NCI-H1048 (cell line): ENCODE measurements around the gene CACNA1D.
"Not testable (repeated sequence)": the region's sequence is repeated elsewhere in the genome, so short reads cannot be mapped to it uniquely, and the experiment has no call there.

Experiments used
- DNase-seq: peaks from one replicate; lab custom pipeline; 2025; lab: John Stamatoyannopoulos, UW

Gene CACNA1D

DNA sequence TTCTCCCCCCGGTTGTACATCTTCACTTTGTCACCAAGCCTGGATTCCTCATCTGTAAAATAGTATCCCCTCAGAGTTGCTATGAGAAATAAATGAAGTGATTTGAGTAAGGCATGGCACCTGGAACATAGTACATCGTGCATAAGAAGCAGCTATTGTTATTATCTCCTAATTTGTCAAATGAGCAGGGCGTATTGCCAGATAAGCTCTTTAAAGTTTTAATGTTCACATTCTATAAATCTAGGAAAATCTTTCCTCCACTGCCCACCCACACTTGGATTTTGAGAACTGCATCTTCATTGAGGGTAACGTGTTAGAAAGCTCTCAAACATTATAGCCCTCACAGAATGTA is 32.3 kb downstream of the CACNA1D start:
- no peak for DNase-seq

DNA sequence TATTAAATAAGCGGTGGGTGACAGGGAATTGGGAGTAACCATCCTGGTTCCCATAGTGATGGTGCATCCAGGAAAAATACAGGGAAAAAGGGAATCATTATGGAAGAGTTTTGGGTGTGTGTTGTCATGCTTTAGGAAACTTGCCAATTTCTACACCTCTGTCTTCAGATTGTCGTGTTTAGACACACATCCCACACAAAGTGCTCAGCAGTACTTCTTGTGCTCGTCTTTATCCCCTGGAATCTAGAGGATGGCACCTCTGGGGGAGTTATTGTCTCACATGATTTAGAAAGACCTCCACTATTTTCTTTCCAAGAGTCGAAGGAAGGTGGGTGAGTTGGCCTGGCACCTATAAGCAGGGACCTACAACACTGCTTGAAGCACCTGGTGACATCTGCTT is 35.8 kb downstream of the CACNA1D start:
- no peak for DNase-seq

DNA sequence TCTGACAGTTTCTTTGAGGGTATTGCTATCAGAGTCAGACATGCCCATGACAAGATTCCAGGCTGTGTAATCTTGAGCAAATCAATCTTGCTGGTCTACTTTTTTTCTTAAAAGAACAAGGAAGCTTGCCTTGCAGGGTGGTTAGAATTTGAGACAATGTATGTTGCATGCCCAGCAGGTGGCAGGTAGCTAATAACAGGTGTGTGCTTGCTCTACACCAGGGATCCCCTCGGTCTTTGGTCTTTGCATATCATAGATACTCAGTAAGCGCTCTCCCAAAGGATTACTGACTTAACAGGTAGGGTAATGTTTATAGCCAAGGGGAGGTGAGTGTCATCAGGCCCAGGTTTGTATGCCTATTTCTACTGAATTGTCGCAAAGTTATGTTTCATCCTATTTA is 37.3 kb downstream of the CACNA1D start:
- DNase-seq, result no peak

DNA sequence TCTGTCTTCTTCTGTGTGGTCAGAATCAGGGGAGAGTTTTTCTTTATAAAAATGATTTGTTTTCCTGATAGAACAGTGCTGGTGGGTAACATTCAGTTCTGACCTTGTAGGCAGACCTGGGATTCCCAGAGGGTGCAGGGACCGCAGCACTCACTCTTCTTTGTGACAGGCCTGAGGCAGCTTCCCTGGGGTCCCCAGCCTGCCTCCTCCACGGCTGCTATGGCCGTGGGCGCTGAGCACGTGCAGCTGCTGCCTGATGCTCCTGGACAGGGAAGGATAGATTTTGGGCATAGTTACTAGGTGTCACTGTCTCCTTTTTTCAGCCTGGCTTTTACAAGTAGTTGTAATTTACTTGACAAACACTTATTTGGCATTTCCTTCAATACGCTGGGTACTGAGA is 39.1 kb downstream of the CACNA1D start:
- DNase-seq, result no peak

DNA sequence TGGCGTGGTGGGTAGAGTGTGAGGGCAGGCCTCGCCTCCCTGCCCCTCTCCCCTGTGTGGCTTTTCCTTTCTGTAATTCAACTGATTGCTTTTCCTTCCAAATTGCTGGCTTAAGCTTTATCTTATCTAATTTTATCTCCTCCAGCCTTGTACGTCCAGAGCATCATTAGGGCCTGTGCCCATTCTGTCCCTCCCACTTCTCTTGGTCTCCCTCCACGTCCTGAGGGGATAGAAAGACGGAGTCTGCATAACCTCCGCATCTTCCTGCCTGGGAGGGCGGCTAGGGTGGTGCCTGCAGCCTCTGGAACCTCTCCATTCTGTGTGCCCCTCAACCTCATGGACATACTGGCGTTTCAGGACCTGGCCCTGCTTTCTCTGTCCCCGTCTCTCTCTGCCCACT is 39.8 kb downstream of the CACNA1D start:
- DNase-seq, result no peak

DNA sequence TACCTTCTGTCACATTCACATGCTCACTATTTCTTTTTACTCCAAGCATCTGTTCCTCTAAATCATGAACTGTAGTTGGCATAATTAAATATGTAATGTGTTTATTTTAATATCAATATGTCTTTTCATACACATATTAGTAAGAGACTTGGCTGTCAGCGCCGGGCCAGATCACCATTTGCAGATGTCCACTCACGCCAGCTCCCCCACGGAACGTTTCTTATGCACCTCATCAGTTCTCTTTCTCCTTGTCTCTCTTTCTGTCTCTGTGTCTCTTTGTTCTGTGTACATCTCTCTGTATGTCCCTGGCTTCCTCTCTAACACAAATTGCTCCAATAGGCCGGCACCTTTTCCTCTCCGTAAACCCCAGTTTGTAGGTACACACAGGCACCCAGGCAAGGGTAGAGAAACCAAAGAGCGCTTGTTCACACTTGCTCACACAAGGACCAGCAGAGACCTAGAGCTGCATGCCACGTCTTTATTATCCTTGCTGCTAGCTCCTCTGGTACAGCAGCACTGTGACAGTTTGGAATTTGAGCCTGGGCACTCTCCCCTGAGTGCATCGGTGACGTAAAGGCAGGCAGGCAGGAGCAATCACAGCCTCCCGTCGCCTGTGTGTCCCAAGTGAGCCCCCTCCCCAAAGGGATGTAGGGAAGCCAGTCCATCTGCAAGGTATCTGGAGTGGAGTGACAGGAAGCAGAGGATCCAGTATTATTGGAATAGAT is 40.4 kb downstream of the CACNA1D start:
- DNase-seq, result no peak

DNA sequence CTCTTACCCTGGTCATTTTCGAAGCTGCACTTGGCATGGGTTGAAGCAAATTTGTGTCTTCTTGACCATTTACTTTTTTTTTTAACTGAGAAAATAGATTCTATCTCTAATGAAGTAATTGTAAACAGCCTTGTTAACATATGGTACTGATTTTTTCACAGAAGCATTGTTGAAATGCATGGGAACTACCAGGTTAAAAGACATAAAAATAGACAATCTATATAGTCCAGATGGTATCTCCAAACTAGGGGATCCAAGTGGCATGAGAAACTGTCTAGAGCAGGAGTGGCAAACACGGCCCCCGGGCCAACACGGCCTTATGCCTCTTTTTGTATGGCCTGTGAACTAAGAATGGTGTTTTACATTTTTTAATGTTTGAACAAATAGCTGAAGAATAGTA is 41.9 kb downstream of the CACNA1D start:
- no peak for DNase-seq

DNA sequence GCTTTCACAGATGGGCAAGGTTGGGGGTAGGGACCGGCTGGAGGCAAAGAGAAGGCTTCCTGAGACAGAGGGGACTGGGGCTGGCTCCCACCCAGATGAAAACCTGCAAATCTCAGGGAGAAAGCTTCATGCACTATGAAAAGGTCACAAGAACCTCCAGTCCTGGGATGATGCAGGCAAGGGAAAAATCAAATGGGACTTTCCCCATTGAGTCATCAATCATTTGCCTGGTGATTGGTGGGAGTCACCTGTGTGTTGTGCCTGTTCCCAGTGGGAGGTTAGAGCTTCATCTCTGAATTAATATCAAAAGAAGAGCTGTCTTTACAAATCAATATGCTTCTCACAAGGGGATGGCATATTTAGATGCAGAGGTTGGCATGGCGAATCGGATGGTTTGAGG is 49.9 kb downstream of the CACNA1D start:
- no peak for DNase-seq

DNA sequence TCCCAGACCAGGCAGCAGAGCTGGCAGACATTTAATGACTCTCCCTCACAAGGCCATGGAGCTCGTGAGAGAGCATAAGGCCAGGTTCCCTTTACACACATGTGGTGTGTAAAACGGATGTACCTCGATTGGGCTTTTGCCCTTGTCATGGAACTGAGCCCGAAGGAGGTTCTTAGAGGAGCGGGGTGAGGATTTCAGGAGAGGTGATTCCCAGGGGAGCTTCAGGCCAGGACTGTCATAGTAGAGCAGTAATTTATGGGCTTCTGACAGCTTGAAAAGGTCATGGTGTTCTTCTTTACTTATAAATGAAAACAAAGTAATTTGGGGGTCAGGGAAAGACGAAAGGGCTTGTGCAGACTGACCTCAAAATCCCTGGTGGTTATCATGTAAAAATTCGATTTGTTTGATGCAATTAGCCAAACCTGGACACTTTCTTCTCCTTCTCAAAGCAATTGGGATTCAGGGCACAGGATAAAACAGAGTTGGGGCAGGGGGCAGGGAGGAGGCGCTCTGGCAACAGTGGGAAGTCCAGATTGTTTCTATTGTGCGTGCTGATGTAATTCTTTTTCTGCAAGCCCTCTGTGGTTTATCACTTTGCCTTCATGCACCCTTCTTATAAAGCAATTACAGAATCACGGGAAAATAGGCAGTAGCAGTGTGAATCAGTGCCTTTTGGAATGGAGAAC is 51.0 kb downstream of the CACNA1D start:
- DNase-seq, result no peak

DNA sequence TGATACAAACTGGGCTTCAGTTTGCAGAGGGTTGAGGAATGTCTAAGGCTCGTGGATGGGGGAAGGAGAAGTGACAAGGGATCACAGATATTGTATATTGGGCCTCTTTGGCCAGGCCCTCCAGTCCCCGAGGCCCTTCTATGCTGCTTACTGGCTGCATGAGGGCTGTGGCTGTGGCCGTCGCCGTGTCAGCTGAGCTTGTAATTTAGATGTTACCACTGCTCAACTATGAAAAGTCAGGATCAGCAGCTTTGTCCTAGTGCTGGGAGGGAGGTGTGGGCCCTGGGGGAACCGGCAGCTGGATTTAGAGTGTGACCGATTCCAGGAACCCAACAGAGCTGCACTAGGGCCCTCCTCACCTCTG is 51.6 kb downstream of the CACNA1D start:
- no peak for DNase-seq

DNA sequence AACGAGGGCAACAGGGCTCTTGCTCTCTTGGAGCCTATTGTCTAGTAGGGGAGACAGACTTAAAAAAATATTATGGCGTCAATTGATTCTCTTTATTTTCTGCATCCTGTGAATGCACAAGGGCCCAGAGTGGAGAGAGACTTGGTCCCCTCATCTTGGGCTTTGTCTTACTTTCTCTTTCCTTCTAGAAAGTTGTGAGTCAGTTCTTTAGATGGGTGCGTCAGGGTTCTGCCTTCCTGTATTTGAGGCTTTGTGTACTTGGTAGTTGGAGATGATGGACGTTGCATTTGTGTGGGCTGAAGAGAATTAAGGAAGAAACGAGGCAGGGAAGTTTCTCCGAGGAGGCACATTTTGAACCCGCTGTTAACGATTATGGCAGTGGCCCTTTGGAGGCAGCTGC is 52.9 kb downstream of the CACNA1D start:
- no peak for DNase-seq

DNA sequence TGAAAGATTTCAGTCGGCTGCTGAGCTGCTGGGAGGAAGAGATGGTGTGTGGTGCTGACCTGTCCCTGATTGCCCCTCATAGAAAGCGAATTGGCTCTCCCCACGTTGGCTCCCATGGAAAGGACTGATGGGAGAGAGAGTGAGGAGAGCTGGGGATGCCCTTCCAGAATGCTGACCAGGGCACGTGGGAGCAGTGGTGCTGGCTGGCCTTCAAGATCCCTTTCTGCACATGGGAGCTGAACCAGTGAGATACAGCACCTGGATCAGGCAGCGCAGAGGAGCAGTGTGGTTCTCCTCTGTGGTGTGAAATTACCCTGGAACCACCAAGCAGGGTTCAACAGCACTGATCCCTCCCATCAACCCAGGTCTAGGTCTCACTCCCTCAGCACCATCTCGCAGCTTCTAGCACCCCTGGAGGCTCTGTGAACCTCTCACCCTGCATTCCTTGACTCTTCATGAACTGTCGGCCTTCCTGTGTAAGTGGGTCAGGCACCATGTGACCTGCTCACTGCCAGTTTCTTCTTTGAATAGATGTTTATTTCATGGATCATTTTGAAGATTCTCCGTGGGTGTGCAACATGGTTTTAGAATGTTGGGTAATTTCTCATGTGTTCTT is 55.7 kb downstream of the CACNA1D start:
- DNase-seq, result no peak

DNA sequence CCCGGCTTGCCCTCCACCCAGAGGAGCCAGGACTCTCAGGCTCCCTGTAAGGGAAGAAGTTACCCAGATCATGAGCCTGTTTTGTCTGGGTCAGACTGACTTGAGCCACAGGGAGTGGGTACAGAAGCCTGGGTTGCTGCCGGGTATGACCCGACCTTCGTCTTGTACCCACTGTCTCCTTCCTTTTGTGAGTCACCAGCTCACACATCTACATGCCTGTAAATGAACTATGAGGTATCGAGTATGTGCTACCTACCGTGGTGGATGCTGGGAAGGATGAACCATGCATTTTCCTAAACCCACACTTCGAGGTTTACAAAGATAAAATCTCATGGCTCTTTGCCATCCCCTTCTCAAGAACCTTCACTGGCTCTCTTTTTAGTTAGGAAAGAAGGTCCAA is 56.9 kb downstream of the CACNA1D start:
- DNase-seq, result no peak

DNA sequence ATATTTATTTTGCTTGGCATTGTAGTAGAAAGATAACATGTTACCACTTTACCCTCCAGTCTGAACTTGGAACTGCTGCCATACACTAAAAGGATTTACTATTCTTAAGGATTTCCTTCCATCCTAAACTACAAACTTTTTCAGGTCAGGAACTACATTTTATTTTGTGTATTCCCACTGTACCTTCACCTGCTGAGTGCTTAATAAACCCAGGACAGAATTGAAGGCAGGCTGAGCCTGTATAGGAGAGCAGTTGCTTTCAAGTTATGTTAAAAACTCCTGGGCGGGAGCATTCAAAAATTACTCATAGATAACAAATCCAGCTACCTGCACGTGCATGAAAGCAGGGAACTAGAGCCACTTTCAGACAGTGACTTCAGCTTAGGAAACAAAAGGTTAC is 58.3 kb downstream of the CACNA1D start:
- no peak for DNase-seq

DNA sequence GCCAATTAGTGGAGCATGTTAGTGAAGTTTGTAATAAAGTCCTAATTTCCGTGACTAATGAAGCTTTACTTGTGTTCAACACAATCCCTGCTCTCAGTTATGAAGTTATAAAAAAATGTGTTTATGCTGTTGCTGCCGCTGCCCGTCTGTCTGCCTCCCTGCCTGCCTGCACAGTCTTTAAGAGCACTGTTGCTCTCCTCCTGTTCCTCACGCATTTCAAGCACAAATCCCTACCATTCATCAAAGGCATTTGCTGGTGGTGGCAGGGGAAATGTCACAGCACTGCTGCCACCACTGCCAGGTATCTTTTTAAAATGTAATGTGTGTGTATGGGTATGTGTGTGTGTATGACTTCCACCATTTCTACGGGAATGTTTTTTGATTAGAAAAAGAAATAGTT is 58.8 kb downstream of the CACNA1D start:
- DNase-seq, result no peak

DNA sequence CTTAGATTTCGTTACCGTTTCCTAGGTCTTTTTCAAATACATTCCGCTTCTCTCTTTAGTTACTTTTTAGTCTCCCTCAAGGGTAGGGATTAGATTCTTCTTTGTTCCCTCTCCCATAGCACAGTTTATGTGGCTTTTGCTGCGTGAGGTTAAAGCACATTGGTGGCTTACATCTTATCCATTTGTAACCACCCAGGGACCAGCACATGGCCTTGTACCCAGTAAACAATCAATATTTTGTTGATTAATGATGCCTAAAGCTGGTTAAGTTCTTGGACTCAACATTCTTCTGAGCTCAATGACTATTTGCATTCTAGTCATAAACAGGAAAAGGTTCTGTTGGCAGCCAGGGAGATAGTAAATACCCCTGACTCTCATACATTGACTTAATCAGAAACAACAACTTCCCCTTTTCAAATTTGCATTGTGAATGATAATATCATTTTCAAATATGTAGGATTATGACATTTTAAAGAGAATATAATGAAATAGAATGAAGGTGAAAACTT is 60.2 kb downstream of the CACNA1D start:
- DNase-seq, result no peak

DNA sequence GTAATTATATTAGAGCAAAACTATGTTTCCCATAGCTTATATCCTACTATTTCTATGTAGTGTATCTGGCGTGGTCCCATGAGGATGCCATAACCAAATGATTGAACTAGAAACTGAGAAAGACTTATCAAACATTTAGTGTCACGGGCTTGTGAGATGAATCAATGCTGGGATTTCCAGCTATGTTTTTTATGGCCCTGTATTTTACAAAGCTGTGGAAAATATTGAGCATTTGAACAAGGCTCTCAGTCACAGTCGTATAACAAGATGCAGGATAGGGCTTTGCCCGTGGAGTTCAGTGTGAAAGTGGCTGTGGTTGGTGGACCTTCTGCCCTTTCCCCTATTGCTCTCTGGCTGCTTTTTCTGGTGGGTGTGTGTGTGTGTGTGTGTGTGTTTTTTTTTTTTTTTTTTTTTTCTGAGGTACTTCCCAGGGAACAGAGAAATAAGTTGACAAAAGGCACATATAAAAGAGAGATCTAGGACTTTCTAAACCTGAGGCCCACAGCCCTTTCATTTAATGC is 60.7 kb downstream of the CACNA1D start:
- DNase-seq, result no peak

DNA sequence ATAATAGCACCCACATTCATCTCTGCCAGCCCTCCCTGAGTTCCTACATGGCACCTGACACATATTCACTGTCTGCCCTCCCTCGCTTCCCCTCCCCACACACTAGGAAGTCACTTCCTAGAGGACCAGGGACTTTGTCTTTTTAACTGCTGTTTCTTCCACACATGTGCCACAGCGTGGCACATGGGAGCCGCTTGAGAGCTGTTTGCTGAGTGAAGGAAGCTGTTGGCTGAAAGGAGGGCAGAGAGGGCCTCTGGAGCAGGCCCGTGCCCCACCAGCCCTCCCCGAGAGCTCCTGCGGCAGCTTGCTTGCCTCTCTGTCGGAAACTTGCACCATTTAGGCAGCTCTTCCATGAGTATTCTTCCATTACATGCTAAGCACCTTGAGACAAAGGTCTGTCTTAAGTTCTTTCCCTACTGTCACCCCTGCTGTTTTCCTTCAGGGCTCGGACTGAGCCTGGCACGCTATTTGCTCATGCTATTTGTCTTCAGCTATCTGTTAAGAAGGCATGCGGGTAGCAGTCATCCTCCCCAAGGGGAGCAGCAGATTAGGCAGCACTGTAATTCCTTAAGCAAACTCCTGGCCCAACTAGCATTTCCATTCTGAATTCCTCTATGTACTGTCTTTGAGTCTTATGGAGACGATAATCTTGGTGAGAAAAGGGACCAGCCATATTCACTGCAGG is 72.2 kb downstream of the CACNA1D start:
- no peak for DNase-seq

DNA sequence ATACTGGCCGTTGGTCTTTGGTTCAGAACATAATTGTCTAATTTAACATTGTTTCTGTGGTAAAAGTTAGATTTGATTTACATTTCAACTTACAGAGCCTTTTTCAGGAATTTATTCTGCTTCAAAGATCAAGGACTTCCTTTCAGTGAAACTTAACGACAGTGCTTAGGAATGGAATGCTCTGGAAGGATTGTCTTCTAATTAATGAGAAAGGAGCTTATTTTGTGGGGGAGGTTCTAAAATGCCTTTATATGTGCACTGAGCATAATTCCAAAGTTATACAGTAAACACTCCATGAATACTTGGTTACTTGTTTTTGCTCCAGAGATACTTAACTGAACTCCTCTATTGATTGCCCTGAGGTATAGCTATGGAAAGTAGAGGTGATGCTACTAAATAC is 75.7 kb downstream of the CACNA1D start:
- DNase-seq, result no peak

DNA sequence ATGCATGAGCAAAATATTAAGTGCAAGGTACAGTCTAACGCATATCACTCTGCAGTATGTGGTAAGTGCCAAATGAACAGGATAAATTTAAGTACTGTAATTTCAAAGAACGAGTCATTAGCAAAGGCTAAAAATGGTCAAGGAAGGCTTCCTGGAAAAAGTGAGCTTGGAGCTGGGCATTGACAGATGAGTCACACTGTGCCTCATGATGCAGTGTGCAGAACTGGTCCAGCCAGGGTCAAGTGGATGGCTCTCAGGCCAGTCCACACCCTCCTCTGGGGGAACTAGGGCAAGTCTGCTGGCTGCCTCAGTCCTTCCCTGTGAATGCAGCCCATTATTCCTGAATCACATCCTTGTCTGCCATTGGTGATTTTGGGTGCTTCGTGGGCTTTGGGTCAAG is 76.3 kb downstream of the CACNA1D start:
- no peak for DNase-seq

DNA sequence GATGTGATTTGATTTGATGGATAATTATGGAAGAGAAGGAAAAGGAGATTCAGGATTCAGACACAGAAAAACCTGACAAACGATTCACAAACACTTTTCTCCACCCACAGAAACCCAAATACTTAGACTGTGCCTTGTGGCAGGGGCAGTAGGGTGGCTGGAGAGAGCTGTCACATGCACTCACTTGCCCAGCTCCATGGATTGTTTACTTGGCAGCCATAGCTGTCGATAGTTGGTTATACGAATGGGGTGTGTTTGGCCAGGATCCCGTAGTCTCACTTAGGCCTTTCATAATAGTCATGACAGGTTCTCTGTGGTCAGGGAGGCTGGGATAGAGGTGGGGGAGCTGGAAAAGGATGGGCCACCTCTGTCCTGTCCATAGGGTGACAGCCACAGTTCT is 76.9 kb downstream of the CACNA1D start:
- DNase-seq, result no peak

DNA sequence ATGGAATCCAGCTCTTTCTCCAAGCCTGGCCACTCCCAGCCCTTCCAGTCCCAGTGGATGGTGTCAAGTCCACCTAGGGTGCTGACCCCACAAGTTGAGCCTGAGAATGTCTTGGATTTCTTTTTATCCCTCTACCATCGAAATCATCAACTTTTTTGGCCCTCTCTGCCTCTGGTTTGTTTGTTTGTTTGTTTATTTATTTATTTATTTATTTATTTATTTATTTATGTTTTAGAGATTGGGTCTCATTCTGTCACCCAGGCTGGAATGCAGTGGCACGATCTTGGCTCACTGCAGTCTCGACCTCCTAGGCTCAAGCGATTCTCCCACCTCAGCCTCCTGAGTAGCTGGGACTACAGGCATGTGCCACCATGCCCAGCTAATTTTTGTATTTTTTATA is 77.8 kb downstream of the CACNA1D start:
- DNase-seq, result not testable (repeated sequence)

DNA sequence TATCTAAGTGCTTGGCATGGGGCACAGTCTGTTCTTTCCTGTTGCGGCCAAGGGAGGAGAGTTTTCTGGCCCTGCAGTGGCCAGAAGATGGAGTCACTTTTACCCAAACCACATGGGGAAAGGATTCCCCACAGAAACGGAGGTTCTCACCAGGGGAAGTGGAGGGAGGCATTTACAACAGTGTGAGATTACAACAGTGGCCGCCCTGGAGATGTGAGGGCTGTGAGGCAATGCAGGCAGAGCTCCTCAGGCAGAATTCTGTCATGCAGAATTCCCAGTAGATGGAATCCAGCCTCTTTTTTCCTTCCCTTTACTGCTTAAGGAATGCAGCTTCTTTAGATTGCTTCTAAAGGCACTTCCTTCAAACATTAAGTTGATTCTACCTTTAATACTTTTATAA is 83.1 kb downstream of the CACNA1D start:
- DNase-seq, result no peak
